GM21786 (cell line): Measurements from ENCODE around the gene PACS2.

ENCODE experiments used
- ATAC-seq: cut with Tn5 transposase; IDR thresholded peaks from one replicate; pipeline ENCODE4 v1.9.1; 2021; ENCODE audit not compliant: unreplicated experiment

Gene PACS2

DNA sequence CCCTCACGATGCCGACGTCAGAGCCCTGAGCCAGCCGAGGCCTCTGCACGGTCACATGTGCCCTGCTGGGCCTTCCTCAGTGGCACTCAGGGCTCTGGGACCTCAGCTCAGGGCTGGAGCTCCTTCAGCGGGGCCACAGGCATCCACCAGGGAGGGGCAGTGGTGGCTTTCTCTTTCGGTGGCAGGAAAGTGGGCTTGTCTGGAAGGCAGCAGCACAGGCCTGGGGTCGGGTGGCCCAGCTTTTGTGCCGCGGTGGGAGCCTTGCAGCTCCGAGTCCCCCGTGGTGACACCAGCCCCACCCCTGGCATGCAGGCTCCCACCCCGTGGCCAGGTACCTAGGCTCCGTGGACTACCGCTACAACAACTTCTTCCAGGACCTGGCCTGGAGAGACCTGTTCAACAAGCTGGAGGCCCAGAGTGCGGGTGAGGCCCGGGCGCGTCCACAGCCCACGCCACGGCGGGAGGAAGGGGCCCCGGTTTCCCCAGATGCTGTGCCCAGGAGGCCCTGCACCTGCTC is 69.6 kb downstream of the PACS2 start:
- ATAC-seq: no peak

DNA sequence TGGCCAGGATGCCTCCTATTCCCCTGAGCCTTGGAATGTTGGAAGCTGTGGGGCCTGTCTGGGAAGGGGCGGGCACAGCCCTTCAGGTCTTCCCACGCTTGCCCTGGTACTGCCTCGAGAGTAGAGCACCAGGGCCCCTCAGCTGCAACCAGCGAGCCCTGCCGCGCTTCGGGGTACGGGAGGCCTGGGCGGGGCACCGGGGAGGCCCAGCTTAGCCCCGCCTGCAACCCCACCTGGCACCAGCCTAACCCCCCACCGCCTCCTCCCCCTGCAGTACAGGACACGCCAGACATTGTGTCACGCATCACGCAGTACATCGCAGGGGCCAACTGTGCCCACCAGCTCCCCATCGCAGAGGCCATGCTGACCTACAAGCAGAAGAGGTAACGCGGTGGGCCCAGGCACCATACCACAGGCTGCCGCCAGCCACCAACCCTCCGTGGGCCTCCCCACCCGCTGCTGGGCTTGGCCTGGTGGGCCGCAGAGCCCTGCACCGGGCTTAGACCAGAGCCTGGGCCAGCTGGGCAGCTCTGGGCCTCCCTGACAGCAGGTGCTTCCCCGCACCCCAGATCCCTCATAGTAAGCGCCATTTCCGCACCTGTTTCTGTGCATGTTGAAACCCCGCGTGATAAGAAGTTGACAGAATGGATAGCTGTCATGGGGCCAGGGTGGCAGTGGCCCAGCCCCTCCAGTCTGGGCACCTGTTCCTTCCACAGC is 70.2 kb downstream of the PACS2 start:
- ATAC-seq: no peak

DNA sequence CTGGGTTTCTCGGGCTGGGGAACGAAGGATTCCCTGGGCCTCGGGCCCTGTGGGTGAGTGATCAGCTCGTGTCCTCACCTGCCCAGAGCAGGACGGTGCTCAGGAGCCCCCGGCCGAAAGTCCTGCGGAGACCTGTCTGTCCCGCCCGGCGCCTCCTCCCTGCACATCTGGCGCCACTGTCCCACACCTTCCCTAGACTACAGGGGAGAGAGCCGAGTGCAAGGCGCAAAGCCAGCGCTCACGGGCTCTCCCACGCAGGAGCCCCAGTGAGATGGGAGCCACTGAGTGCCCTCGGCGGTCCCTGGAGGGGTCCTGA is 70.7 kb downstream of the PACS2 start:
- no peak for ATAC-seq

DNA sequence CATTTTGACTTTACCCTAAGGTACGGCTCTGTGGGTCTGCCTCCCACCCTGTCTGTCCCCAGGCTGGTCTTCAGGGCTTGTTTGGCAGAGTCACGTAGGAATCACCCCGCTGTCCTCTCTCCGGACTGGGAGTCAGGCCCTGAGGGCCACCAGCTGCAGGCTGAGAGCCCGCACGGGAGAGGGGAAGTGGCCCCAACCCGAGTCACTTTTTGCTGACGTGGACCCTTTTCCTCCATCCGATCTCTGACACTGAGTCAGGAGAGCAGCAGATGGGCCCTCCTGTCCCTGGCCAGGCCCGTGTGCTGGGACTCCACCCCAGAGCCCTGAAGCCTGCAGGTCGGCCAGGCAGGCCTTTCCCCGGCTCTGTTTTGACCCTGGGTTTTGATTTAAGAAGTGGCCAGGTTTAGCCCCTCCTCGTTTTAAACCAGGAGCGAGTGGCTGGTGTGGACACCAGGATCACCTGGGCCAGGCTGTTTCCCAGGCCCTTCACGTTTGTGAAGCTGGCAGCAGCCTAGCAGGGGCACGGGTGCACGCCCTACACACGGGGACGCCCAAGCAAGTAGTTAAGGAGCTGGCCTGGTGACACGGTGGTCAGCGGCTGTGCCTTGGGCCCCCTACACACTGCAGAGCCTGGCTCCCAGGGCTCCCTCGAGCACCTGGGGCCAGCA is 71.3 kb downstream of the PACS2 start:
- ATAC-seq: no peak

DNA sequence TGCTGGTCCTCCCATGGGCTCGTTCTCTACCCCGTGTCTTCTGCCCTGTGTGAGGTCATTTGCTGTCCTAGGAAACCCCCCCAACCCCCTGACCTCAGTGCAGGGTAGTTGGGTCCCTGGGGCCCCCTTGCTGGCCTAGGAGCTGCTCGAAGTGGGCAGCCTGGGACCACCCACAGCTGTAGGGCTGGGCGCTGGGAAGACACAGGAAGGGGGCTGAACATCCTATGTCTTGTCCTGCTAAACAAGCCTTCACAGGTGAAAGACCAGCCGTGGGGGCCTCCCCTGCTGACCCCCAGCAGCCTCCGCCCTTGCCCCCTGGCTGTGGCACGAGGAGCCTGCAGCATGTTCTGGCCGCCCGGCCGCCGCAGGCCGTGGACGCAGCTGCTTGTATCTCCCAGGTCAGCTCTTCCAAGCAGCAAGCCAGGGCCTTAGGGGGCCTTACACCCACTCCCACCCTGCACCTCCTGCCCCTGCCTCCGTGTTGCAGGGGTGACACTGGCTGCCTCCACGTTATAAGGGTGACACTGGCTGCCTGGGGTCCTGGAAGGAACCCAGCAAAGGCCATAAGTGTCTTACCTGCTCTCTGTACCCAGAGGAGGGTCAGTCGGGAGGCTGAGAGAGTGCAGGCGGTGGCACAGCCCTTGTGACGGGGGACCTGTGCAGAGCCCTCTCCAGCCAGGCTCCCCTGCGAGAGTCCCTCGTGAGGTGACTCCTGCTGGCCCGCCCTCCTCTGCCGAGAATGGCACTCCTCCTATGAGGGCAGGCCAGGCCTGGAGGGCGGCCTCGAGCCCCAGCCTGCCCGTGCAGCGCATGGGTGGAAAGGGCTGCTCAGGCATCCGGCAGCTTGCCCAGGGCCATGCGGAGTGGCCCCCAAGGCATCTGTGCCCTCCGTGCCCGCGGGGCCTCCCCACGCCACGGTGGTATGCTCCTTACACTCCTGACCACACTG is 72.3 kb downstream of the PACS2 start:
- ATAC-seq: no peak

- ATAC-seq: no peak
These were observed 73.0 kb downstream of the PACS2 start for GRCh38 chr14:105387530-105387922.

DNA sequence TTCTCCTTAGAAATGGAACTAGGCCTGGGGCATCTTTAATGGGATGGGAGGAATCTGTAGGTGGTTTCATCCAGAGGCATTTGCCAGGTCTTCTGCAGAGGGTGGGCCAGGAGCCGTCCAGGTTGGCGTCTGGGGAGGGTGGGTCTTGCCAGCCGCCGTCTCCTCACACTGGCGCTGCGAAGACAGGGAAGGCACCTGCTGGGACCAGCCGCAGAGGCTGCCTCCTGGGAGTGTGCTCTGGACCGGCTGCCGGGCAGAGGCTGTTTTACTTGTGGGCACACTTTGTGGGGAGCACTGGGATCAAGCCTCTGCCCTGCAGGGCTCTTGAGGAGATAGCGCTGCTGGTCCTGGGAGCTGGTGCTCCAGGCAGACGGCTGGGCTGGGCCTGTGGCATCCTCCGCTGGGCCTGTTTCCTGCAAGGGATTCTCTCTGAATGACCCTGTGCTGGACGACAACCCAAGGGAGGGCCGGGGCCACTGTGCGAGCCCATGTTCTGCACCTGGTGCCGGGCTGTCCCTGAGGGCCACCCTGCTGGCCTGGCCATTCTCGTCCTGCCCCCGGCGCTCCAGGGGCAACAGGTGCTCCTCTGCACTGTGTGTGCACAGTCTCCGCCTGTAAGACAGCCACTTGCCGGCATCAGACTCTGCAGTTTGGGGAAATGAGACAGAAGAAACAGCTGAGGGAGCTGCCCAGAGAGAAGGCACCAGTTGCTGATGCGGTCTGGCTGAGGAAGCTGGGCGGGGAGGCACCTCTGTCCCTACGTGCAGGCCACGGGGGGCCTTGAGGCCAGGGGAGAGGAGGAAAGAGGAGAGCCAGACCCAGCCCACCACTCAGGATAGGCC is 73.8 kb downstream of the PACS2 start:
- no peak for ATAC-seq

- ATAC-seq: no peak
These were observed 74.4 kb downstream of the PACS2 start for GRCh38 chr14:105388976-105389375.

DNA sequence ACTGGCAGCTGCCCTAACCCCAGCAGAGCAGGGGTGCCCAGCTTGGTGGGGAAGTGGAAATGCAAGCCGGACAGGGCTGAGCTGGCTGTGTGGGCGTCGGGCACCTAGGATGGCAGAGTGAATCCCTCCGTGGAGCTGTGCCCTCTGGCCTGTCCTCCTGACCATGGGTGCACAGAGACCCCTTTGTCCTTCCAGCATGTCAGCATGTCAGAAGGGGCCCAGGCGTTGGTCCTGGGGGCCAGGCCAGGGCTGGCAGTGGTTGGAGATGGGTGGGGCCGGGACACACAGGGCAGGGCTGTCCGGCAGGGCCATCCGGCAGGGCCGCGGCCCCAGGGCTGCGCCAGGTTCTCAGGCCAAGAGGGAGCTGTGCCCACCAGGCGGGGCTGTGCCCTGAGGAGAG is 75.0 kb downstream of the PACS2 start:
- no peak for ATAC-seq

- no peak for ATAC-seq
These were observed 75.7 kb downstream of the PACS2 start for GRCh38 chr14:105389976-105390848.

DNA sequence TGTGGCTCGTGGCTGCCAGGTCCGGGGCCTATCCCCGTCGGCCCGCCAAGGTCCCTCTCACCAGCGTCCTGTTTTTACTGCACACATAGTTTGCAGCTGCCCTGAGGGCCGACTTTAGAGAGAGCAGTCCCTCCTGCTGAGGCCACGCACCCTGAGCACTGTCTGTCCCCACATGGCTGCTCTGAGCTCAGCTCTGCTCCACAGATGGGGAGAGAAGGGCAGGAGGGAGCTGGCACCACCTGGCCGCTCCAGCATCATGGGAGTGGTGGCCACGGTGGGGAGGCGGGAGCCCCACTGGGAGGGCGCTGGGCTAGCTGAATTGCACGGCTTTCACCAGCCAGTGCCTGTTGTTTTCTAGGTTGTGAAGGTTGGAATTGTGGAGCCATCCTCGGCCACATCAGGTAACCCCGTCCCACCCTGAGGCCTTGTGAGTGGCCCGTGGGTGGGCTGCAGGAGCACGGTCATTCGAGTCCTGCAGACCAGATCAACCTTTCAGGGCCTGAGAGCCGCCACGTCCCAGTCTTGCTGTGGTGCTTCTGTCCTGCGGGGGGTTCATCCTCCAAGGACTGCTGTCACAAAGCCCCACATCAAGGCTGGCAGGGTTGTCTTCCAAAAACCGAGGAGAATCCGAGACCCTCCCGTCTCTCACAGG is 76.4 kb downstream of the PACS2 start:
- ATAC-seq: no peak

GRCh38 chr14:105391541-105391940 is 77.0 kb downstream of the PACS2 start:
- ATAC-seq: no peak

DNA sequence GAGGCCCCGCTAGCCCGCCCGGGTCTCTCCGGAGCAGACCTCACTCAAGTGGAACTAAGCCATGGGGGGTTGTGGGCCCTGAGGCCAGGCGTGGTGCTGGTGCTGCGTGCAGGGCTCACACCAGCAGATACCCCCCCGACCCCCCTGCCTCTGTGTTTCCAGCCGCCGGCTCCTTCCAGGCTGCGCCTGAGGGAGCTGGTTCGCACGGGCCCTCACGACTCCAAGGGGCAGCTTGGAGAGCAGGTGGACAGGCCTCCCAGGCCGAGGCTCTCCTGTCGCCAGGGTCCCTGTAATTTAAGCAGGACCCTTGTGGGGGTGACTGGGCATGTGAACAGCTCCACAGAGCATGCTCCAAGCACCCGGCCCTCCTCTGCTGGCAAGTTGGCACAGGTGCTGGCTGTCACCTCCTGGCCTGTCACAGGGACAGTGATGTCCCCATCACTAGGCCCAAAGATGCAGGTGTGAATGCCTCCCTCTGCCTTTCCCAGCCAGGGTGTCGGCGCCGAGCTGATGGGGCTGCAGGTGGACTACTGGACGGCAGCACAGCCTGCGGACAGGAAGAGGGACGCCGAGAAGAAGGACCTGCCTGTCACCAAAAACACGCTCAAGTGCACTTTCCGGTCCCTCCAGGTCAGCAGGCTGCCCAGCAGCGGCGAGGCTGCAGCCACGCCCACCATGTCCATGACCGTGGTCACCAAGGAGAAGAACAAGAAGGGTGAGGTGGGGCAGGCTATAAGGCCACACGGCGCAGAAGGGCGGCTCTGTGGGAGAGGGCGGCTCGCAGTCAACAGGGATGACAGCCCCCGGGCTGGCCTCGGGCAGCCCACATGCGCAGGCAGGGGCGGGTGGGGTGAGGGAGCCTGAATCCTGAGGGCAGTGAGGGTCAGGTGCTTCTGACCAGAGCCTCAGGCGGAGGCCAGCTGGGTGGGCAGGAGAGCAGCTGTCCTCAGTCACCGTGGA is 77.9 kb downstream of the PACS2 start:
- ATAC-seq: no peak

DNA sequence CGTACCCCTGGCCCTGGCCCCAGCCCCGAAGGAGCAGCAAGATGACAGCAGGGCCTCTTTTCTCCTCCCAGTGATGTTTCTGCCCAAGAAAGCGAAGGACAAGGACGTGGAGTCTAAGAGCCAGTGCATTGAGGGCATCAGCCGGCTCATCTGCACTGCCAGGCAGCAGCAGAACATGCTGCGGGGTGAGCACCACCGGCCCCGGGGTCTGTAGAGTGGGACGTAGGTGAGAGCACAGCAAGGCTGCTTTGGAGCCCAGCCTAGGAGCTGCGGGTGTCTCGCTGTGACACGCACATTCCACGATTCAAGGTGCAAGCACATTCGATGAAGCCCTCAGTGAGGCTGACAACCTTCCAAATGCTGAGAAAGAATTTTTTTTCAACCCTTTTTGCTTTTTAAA is 78.6 kb downstream of the PACS2 start:
- no peak for ATAC-seq

- ATAC-seq: no peak
These were observed 80.4 kb downstream of the PACS2 start for GRCh38 chr14:105394714-105395537.

DNA sequence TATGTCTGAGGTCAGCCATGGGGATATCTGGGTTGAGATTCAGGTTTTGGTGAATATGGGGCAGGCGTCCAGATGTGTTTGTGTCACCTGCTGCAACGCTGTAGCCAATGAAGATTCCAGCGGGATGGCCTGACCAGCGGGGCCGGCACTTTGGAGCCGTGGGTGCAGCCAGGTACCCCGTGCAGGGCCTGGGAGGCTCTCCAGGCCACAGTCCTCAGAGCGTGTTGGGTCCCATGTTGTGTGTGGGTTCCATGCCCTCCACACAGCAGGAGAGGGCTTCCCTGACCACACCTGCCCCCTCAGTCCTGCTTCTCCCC is 80.9 kb downstream of the PACS2 start:
- ATAC-seq: no peak

GRCh38 chr14:105397350-105397931 is 82.9 kb downstream of the PACS2 start:
- ATAC-seq: no peak
